GM21381 (cell line): ENCODE data around the gene BBC3.
"Not testable (repeated sequence)": the region's sequence is repeated elsewhere in the genome, so short reads cannot be mapped to it uniquely, and the experiment has no call there.

ENCODE experiments used
- ATAC-seq: cut with Tn5 transposase; IDR thresholded peaks from one replicate; pipeline ENCODE4 v1.9.1; 2021; ENCODE audit warnings: mild to moderate bottlenecking, moderate library complexity; ENCODE audit not compliant: unreplicated experiment

The BBC3 gene

GRCh38 chr19:47258895-47259555, 28.0 kb upstream of the BBC3 start:
- no peak for ATAC-seq

- no peak for ATAC-seq
Measured at GRCh38 chr19:47258434-47258833, 27.4 kb upstream of the BBC3 start.

- ATAC-seq, result no peak
Measured at GRCh38 chr19:47257411-47258169, 26.6 kb upstream of the BBC3 start.

- peak; percentile 71 for ATAC-seq
Measured at GRCh38 chr19:47256693-47257410, 25.9 kb upstream of the BBC3 start.

GRCh38 chr19:47255879-47256692, 25.1 kb upstream of the BBC3 start, which contains the start of gene CCDC9:
Gene CCDC9 (plus strand): TSS chr19:47256525. CDS start chr19:47258401, 1,876 bp downstream.
- peak; percentile 48 for ATAC-seq

- no peak for ATAC-seq
Measured at GRCh38 chr19:47253970-47254369, 23.0 kb upstream of the BBC3 start.

- ATAC-seq, result no peak
Measured at GRCh38 chr19:47253467-47253881, 22.5 kb upstream of the BBC3 start.

- not testable (repeated sequence) for ATAC-seq
Measured at GRCh38 chr19:47253016-47253415, 22.0 kb upstream of the BBC3 start.

- ATAC-seq, result no peak
Measured at GRCh38 chr19:47247308-47247990, 16.4 kb upstream of the BBC3 start.

- peak; percentile 68 for ATAC-seq
Measured at GRCh38 chr19:47243776-47244547, 13.0 kb upstream of the BBC3 start.

- ATAC-seq, result no peak
Measured at GRCh38 chr19:47243364-47243775, 12.4 kb upstream of the BBC3 start.

- no peak for ATAC-seq
Measured at GRCh38 chr19:47241919-47242577, 11.0 kb upstream of the BBC3 start.

GRCh38 chr19:47240996-47241918, 10.3 kb upstream of the BBC3 start:
- ATAC-seq, result no peak

GRCh38 chr19:47240556-47240955, 9.6 kb upstream of the BBC3 start:
- ATAC-seq, result no peak

- no peak for ATAC-seq
Measured at GRCh38 chr19:47239610-47240296, 8.8 kb upstream of the BBC3 start.

GRCh38 chr19:47239152-47239551, 8.2 kb upstream of the BBC3 start:
- ATAC-seq, result no peak

GRCh38 chr19:47236072-47236675, 5.2 kb upstream of the BBC3 start:
- ATAC-seq, result no peak
